Measurements from ENCODE around the gene RNF34. TPM values are rescaled to one million over a fixed set of nuclear protein-coding genes. Genes with fewer than 3 reads are reported as not detected.
A peak's percentile ranks its signal among the peaks of the same experiment; 100 is the strongest.

The RNF34 gene
- total and polyA plus RNA-seq, 2 of the 13 experiments (the other 11 are each of a cell fraction or from before 2014, with no cell fraction given) = 36.8 to 53.2 TPM

DNA sequence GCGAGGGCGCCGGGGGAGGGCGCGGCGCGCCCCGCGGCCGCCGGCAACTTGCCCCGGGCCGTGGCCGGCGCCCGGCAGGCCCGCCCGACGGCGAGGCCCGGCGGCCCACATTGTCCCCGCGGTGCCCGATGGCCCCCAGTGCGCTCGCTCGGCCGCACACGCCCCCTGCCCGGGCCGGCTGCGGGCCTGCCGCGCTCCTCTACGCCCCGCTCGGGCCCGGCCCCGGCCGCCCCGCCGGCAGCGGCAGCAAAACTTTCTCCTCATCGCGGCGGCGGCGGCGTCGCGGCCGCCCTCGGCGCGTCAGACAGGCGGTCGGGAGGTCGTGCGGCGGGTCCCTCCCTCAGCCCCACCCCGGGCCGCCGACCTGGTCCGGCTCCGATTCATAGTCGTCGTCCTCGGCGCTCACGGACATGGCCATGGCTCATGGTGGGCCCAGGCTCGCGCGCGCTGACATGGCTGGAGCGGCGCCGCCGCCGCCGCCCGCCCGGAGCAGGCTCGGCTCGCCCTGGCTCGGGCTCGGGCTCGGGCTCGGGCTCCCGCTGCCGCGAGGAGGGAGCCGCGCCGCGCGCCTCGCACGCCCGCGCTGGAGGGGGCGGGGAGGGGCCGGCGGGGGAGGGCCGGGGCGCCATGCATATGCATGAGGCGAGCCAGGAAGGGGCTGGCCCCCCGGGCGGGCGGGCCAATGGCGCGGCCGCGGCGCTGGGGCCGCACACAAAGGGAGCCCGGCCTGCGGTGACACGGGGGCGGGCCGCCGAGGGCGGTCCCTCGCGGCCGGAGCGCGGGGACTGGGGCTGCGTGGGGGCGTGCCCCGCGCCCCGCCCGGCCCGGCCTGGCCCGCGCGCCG lies 67.1 kb downstream of the RNF34 start:
- intact Hi-C loops (cut with micrococcal nuclease; ENCODE audit: unreplicated experiment) = no loop called here
- Histone ChIP-seq H3K4me3 (replicated peaks in 1 of 3; ENCODE audit: insufficient read depth in 1 of 3, low read depth in 2 of 3, low read length in 3 of 3) (peak overlapping the region; percentile 66 to 87 (median 77); a peak in 5 of 6 replicates), H2AFZ (ENCODE audit: low read length) (no peak overlapping the region), H3K4me2 (ENCODE audit: low read depth, low read length) (peak overlapping the region; percentile 98), H3K27ac (ENCODE audit: extremely low read length, insufficient read depth, low read length) (peak overlapping the region; percentile 66), H4K20me1 (ENCODE audit: insufficient read depth, low read length) (peaks cover 9% of the 10 kb centered on the region), H3K27me3 (ENCODE audit: control insufficient read depth in 1 of 2, insufficient read depth in 2 of 2, low read length in 2 of 2) (no peaks in the 10 kb centered on the region), H3K9me3 (ENCODE audit: low read length) (no peaks in the 10 kb centered on the region), H3K36me3 (replicated peaks in 1 of 2; ENCODE audit: control insufficient read depth in 1 of 2, insufficient read depth in 2 of 2, low read length in 2 of 2) (peaks cover 4 to 7% of the 10 kb centered on the region in 2 experiments; a peak in 2 of 5 replicates), H3K9ac (ENCODE audit: insufficient read depth, low read depth, low read length) (peak overlapping the region; percentile 74), H3K79me2 (ENCODE audit: insufficient read depth, low read length) (peaks cover 31% of the 10 kb centered on the region), H3K4me1 (ENCODE audit: insufficient read depth, low read length) (peaks cover 40% of the 10 kb centered on the region)
- POLR2A ChIA-PET = no interaction called here
- FAIRE-seq (no peak), DNase-seq (ENCODE audit: low spot score) (peak; percentile 72), ATAC-seq (peak; percentile 91)
- CTCF ChIA-PET (ENCODE audit: low intra/inter-chr PET ratio, low total read pairs) = no interaction called here
- no TSS peak for BruUV-seq (replicated peaks)
- in situ Hi-C loops (cut with HindIII; ENCODE audit: extremely low pct_ligation_motif_present, low pct_unique_long_range_greater_than_20kb) = no loop called here
- WGBS (ENCODE audit: low lambda C conversion rate) = 1% methylated on average over 19 of the region's 139 CpGs
- TF ChIP-seq, protein P1, sequence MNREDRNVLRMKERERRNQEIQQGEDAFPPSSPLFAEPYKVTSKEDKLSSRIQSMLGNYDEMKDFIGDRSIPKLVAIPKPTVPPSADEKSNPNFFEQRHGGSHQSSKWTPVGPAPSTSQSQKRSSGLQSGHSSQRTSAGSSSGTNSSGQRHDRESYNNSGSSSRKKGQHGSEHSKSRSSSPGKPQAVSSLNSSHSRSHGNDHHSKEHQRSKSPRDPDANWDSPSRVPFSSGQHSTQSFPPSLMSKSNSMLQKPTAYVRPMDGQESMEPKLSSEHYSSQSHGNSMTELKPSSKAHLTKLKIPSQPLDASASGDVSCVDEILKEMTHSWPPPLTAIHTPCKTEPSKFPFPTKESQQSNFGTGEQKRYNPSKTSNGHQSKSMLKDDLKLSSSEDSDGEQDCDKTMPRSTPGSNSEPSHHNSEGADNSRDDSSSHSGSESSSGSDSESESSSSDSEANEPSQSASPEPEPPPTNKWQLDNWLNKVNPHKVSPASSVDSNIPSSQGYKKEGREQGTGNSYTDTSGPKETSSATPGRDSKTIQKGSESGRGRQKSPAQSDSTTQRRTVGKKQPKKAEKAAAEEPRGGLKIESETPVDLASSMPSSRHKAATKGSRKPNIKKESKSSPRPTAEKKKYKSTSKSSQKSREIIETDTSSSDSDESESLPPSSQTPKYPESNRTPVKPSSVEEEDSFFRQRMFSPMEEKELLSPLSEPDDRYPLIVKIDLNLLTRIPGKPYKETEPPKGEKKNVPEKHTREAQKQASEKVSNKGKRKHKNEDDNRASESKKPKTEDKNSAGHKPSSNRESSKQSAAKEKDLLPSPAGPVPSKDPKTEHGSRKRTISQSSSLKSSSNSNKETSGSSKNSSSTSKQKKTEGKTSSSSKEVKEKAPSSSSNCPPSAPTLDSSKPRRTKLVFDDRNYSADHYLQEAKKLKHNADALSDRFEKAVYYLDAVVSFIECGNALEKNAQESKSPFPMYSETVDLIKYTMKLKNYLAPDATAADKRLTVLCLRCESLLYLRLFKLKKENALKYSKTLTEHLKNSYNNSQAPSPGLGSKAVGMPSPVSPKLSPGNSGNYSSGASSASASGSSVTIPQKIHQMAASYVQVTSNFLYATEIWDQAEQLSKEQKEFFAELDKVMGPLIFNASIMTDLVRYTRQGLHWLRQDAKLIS (CRISPR knock-in tag; IDR thresholded peaks at IDR 0.05) = no peak
- TF ChIP-seq ZNF10 (CRISPR knock-in tag; IDR thresholded peaks at IDR 0.05; ENCODE audit: borderline replicate concordance, low read depth) (no peak), KDM5A (IDR thresholded peaks at IDR 0.05; ENCODE audit: borderline replicate concordance, low read length) (no peak), ZNF775 (CRISPR knock-in tag; IDR thresholded peaks at IDR 0.05; ENCODE audit: borderline replicate concordance) (no peak), ISL2 (CRISPR knock-in tag; IDR thresholded peaks at IDR 0.05) (no peak), CHCHD3 (CRISPR knock-in tag; IDR thresholded peaks at IDR 0.05) (0 out of 2 replicates have a peak, but pooled peaks have one; percentile 64), MTF2 (CRISPR knock-in tag; IDR thresholded peaks at IDR 0.05; ENCODE audit: borderline replicate concordance) (no peak), HMG20B (CRISPR knock-in tag; conservative IDR thresholded peaks at IDR 0.05) (no peak), ZBTB8A (CRISPR knock-in tag; IDR thresholded peaks at IDR 0.05; ENCODE audit: borderline replicate concordance, low read depth) (no peak), ZIK1 (CRISPR knock-in tag; IDR thresholded peaks at IDR 0.05; ENCODE audit: borderline replicate concordance, low read depth) (no peak), ZNF724P (CRISPR knock-in tag; IDR thresholded peaks at IDR 0.05; ENCODE audit: borderline replicate concordance) (peak; percentile 60; the same call in 1 of the 2 replicates), SP2 (CRISPR knock-in tag; IDR thresholded peaks at IDR 0.05) (no peak), ZNF484 (CRISPR knock-in tag; IDR thresholded peaks at IDR 0.05; ENCODE audit: borderline replicate concordance, low read depth) (no peak)
- TF ChIP-seq, protein P2, sequence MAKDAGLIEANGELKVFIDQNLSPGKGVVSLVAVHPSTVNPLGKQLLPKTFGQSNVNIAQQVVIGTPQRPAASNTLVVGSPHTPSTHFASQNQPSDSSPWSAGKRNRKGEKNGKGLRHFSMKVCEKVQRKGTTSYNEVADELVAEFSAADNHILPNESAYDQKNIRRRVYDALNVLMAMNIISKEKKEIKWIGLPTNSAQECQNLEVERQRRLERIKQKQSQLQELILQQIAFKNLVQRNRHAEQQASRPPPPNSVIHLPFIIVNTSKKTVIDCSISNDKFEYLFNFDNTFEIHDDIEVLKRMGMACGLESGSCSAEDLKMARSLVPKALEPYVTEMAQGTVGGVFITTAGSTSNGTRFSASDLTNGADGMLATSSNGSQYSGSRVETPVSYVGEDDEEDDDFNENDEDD (CRISPR knock-in tag; IDR thresholded peaks at IDR 0.05; ENCODE audit: borderline replicate concordance) = 0 out of 2 replicates have a peak, but pooled peaks have one; percentile 11
- TF ChIP-seq, protein P3, sequence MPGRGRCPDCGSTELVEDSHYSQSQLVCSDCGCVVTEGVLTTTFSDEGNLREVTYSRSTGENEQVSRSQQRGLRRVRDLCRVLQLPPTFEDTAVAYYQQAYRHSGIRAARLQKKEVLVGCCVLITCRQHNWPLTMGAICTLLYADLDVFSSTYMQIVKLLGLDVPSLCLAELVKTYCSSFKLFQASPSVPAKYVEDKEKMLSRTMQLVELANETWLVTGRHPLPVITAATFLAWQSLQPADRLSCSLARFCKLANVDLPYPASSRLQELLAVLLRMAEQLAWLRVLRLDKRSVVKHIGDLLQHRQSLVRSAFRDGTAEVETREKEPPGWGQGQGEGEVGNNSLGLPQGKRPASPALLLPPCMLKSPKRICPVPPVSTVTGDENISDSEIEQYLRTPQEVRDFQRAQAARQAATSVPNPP (CRISPR knock-in tag; IDR thresholded peaks at IDR 0.05) = no peak
- TF ChIP-seq, protein P4, sequence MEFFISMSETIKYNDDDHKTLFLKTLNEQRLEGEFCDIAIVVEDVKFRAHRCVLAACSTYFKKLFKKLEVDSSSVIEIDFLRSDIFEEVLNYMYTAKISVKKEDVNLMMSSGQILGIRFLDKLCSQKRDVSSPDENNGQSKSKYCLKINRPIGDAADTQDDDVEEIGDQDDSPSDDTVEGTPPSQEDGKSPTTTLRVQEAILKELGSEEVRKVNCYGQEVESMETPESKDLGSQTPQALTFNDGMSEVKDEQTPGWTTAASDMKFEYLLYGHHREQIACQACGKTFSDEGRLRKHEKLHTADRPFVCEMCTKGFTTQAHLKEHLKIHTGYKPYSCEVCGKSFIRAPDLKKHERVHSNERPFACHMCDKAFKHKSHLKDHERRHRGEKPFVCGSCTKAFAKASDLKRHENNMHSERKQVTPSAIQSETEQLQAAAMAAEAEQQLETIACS (CRISPR knock-in tag; IDR thresholded peaks at IDR 0.05) = peak; percentile 64; the same call in 1 of the 2 replicates
